ENCODE data around the gene DOP1A.

The DOP1A gene

GRCh38 chr6:83199863-83200225 is 132.4 kb downstream of the DOP1A start:
- no peak for TF ChIP-seq REST (IDR thresholded peaks at IDR 0.05; ENCODE audit: insufficient read depth in 1 of 2, low read depth in 2 of 2, low read length in 2 of 2)
- no peak for TF ChIP-seq TAF1 (IDR thresholded peaks at IDR 0.05; ENCODE audit: borderline replicate concordance, insufficient read depth, low read length)
- no peak for TF ChIP-seq POLR2AphosphoS5 (IDR thresholded peaks at IDR 0.05; ENCODE audit: low read depth, low read length)
- no peak for TF ChIP-seq SIN3A (IDR thresholded peaks at IDR 0.05; ENCODE audit: borderline replicate concordance, insufficient read depth, low read length)
- no peak for TF ChIP-seq FOXP2 (optimal IDR thresholded peaks at IDR 0.05; ENCODE audit: borderline replicate concordance, extremely low read depth, extremely low read length, insufficient read depth)

- TF ChIP-seq SIN3A (IDR thresholded peaks at IDR 0.05; ENCODE audit: borderline replicate concordance, insufficient read depth, low read length): no peak
- TF ChIP-seq FOXP2 (optimal IDR thresholded peaks at IDR 0.05; ENCODE audit: borderline replicate concordance, extremely low read depth, extremely low read length, insufficient read depth): no peak
Observed at GRCh38 chr6:83202031-83202430, 134.6 kb downstream of the DOP1A start.

- TF ChIP-seq SIN3A (IDR thresholded peaks at IDR 0.05; ENCODE audit: borderline replicate concordance, insufficient read depth, low read length): no peak
- no peak for TF ChIP-seq POLR2AphosphoS5 (IDR thresholded peaks at IDR 0.05; ENCODE audit: low read depth, low read length)
- no peak for TF ChIP-seq FOXP2 (optimal IDR thresholded peaks at IDR 0.05; ENCODE audit: borderline replicate concordance, extremely low read depth, extremely low read length, insufficient read depth)
- TF ChIP-seq TAF1 (IDR thresholded peaks at IDR 0.05; ENCODE audit: borderline replicate concordance, insufficient read depth, low read length): no peak
- TF ChIP-seq REST (IDR thresholded peaks at IDR 0.05; ENCODE audit: insufficient read depth in 1 of 2, low read depth in 2 of 2, low read length in 2 of 2): no peak
Observed at GRCh38 chr6:83215131-83216047, 147.9 kb downstream of the DOP1A start.

- no peak for TF ChIP-seq FOXP2 (optimal IDR thresholded peaks at IDR 0.05; ENCODE audit: borderline replicate concordance, extremely low read depth, extremely low read length, insufficient read depth)
- no peak for TF ChIP-seq SIN3A (IDR thresholded peaks at IDR 0.05; ENCODE audit: borderline replicate concordance, insufficient read depth, low read length)
- no peak for TF ChIP-seq TAF1 (IDR thresholded peaks at IDR 0.05; ENCODE audit: borderline replicate concordance, insufficient read depth, low read length)
- TF ChIP-seq REST (IDR thresholded peaks at IDR 0.05; ENCODE audit: insufficient read depth in 1 of 2, low read depth in 2 of 2, low read length in 2 of 2): no peak
- no peak for TF ChIP-seq POLR2AphosphoS5 (IDR thresholded peaks at IDR 0.05; ENCODE audit: low read depth, low read length)
Observed at GRCh38 chr6:83216806-83217205, 149.3 kb downstream of the DOP1A start.
